Mesothelial cell of epicardium (in vitro differentiated cells): Measurements from ENCODE around the gene SDK1. TPM values are rescaled to one million over a fixed set of nuclear protein-coding genes. Genes with fewer than 3 reads are reported as not detected.

Source experiments
- DNase-seq, 2 experiments: peaks; one replicate each; pipeline ENCODE4 v3.0.0; 2021; ENCODE audit warnings: low spot score in 2 of 2; ENCODE audit not compliant: unreplicated experiment in 2 of 2
- H3K27ac Mint-ChIP-seq: 2 replicates; pipeline ENCODE4 v1.8.0; 2021; ENCODE audit warnings: mixed read lengths
- H3K27me3 Mint-ChIP-seq: 2 replicates; pipeline ENCODE4 v1.8.0; 2021; ENCODE audit warnings: low read depth, mixed read lengths
- H3K36me3 Mint-ChIP-seq: 2 replicates; pipeline ENCODE4 v1.8.0; 2021; ENCODE audit warnings: mixed read lengths
- H3K4me1 Mint-ChIP-seq: 2 replicates; pipeline ENCODE4 v1.8.0; 2021; ENCODE audit warnings: mixed read lengths
- H3K4me3 Mint-ChIP-seq: 2 replicates; pipeline ENCODE4 v1.8.0; 2021; ENCODE audit warnings: mild to moderate bottlenecking, moderate library complexity, mixed read lengths
- H3K9me3 Mint-ChIP-seq: 2 replicates; pipeline ENCODE4 v1.8.0; 2021; ENCODE audit warnings: mixed read lengths
- CTCF ChIP-seq: fragments of 200-600 bp; sonication (generic); IDR thresholded peaks from one replicate; pipeline ENCODE4 v1.5.0; 2021; ENCODE audit warnings: antibody characterized with exemption; ENCODE audit not compliant: unreplicated experiment
- total RNA-seq: library from RNA; stranded (reverse); gene quantifications from 3 replicates; pipeline ENCODE4 v1.2.1, GENCODE V29; 2021

Gene SDK1
- total RNA-seq, 1 donor from 2014 or later, result 12.8 TPM

- H3K36me3 Mint-ChIP-seq, result peaks cover 3% of the 10 kb centered on the region
- no peak overlapping the region for H3K4me3 Mint-ChIP-seq
- no peaks in the 10 kb centered on the region for H3K4me1 Mint-ChIP-seq
- H3K27me3 Mint-ChIP-seq, result no peaks in the 10 kb centered on the region
- H3K27ac Mint-ChIP-seq, result no peak overlapping the region
- H3K9me3 Mint-ChIP-seq, result no peaks in the 10 kb centered on the region
- no peak for DNase-seq
- TF ChIP-seq CTCF, result no peak
Observed at GRCh38 chr7:4178916-4179687, 878.0 kb downstream of the SDK1 start.

DNA sequence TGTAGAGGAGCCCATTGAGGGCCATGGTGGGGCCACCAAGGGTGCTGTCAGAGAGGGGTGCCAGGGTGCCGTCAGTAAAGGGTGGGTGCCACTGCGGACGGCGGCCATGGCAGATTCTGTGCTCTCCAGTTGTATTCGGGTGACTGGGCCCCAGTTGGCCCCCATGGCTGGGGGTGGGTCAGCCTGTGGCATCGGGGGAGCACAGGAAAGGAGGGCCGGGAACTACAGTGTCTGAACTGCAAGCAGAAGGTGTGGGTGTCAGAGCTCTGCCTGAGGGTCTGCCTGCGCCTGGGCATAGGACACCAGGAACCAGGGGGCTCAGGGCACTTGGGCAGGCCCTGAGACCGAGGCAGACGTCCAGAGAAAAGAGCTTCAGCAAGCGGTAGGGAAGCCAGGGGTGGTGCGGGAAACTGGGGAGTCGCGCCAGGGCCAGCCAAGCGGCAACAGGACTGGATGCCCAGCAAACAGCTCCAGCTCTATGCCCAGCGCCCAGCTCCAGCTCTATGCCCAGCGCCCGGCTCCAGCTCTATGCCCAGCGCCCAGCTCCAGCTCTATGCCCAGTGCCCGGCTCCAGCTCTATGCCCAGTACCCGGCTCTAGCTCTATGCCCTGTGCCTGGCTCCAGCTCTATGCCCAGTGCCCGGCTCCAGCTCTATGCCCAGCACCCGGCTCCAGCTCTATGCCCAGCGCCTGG, 878.8 kb downstream of the SDK1 start:
- Mint-ChIP-seq H3K36me3 (peaks cover 3% of the 10 kb centered on the region), H3K9me3 (no peaks in the 10 kb centered on the region), H3K4me1 (no peaks in the 10 kb centered on the region), H3K4me3 (no peak overlapping the region), H3K27ac (no peak overlapping the region), H3K27me3 (no peaks in the 10 kb centered on the region)
- DNase-seq, result no peak
- TF ChIP-seq CTCF, result no peak

- DNase-seq, result no peak
- peaks cover 4% of the 10 kb centered on the region for H3K4me1 Mint-ChIP-seq
Observed at GRCh38 chr7:4181446-4181845, 880.4 kb downstream of the SDK1 start.

DNA sequence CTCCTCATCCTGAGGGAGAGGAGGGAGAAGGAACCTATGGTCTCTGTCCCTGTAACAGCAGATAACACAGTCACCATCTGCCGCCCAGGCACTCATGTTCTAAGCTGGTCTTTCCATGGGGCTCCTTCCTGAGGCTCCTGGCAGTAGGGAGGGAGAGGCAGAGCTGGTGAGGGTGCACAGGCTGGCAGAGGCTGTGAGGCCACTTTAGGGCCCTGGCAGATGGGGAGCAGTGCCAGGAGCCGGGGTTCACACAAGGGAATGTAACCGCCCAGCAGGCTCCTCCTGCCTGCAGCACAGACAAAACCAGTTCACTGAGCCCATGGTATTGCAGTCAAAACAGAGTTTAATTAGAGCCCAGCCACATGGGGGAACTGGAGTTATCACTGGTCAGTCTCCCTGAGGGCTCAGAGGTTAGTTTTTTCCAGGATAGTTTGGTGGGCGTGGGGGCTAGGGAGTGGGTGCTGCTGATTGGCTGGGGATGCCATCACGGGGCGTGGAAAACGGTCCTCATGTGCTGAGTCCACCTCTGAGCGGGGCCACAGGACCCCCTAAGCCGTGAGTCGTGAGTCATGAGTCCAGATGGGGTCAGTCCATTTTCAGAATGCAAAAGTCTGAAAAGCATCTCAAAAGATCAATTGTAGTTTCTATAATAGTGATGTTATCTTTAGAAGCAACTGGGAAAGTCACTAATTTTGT, 881.7 kb downstream of the SDK1 start:
- TF ChIP-seq CTCF, result no peak
- H3K9me3 Mint-ChIP-seq, result no peaks in the 10 kb centered on the region
- peaks cover 3% of the 10 kb centered on the region for H3K36me3 Mint-ChIP-seq
- no peak overlapping the region for H3K27ac Mint-ChIP-seq
- peaks cover 10% of the 10 kb centered on the region for H3K4me1 Mint-ChIP-seq
- DNase-seq, result no peak
- no peak overlapping the region for H3K4me3 Mint-ChIP-seq
- H3K27me3 Mint-ChIP-seq, result no peaks in the 10 kb centered on the region

More at GRCh38 chr7:4181446-4181845, 880.4 kb downstream of the SDK1 start:
- no peak for TF ChIP-seq CTCF
- Mint-ChIP-seq H3K36me3 (peaks cover 3% of the 10 kb centered on the region), H3K27ac (no peak overlapping the region), H3K9me3 (no peaks in the 10 kb centered on the region), H3K4me3 (no peak overlapping the region), H3K27me3 (no peaks in the 10 kb centered on the region)

- Mint-ChIP-seq H3K36me3 (no peaks in the 10 kb centered on the region), H3K27me3 (no peaks in the 10 kb centered on the region), H3K27ac (no peak overlapping the region), H3K9me3 (no peaks in the 10 kb centered on the region), H3K4me3 (no peak overlapping the region), H3K4me1 (peaks cover 22% of the 10 kb centered on the region)
- TF ChIP-seq CTCF, result no peak
- DNase-seq, result no peak
Observed at GRCh38 chr7:4184653-4185052, 883.6 kb downstream of the SDK1 start.
